Tongue (tissue), 2 donors: Measurements from ENCODE around the gene ARL3. TPM values are rescaled to one million over a fixed set of nuclear protein-coding genes. Genes with fewer than 3 reads are reported as not detected.
A peak's percentile ranks its signal among the peaks of the same experiment; 100 is the strongest.

Experiments used
- DNase-seq: peaks from one replicate; pipeline ENCODE4 v3.0.0-alpha.2; 2015
- total RNA-seq: library from RNA; depleted of rRNA; stranded (reverse); fragments of >200 nt; gene quantifications from one replicate; pipeline ENCODE4 v1.2.3, GENCODE V29; 2014

Gene ARL3
- total RNA-seq, 1 donor from 2014 or later = 7.3 TPM

GRCh38 chr10:102650655-102651454, 63.3 kb downstream of the ARL3 start:
- no peak for DNase-seq

- no peak for DNase-seq
These were observed 64.2 kb downstream of the ARL3 start for GRCh38 chr10:102649797-102650654.

- peak; percentile 41 for DNase-seq
These were observed 65.1 kb downstream of the ARL3 start for GRCh38 chr10:102648889-102649796.

- no peak for DNase-seq
These were observed 65.8 kb downstream of the ARL3 start for GRCh38 chr10:102648269-102648888.

DNA sequence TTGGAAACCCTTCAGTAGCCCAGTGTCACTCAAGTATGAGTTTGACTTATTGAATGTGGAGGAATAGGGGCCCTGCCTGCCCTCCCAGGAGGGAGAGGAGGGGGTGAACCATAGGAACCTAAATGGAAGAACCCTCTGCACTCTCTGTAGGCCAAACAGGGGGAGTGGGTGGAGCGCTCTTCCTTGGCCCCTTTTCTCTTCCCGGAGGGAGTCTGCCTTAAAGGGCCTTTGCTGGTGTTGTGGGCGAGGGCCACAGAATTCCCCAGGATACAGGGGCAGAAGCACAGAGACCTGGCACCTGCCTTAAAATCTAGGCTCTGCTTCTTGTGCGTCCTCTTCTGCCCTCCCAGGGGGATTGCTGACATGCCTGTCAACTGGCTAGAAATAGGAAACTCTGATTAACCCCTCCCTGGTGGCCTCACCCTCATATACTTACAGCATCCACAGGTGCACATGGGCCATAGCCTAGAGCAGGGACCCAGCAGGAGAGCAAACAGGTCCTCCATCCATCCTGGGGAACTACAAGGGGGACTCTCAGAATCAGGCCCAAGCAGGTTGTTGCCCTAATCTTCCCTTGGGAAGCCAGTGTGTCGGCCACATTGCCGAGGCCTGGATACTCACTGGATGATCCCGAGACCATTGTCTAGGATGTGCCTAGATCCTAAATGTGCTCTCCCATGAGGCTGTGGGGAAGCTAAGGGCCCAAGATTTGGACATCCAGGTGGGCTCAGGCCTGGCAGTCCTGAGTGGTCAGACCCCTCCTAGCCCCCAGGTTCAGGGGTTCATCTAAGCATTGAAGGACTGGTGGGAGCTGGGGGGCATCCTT, 66.5 kb downstream of the ARL3 start:
- no peak for DNase-seq

DNA sequence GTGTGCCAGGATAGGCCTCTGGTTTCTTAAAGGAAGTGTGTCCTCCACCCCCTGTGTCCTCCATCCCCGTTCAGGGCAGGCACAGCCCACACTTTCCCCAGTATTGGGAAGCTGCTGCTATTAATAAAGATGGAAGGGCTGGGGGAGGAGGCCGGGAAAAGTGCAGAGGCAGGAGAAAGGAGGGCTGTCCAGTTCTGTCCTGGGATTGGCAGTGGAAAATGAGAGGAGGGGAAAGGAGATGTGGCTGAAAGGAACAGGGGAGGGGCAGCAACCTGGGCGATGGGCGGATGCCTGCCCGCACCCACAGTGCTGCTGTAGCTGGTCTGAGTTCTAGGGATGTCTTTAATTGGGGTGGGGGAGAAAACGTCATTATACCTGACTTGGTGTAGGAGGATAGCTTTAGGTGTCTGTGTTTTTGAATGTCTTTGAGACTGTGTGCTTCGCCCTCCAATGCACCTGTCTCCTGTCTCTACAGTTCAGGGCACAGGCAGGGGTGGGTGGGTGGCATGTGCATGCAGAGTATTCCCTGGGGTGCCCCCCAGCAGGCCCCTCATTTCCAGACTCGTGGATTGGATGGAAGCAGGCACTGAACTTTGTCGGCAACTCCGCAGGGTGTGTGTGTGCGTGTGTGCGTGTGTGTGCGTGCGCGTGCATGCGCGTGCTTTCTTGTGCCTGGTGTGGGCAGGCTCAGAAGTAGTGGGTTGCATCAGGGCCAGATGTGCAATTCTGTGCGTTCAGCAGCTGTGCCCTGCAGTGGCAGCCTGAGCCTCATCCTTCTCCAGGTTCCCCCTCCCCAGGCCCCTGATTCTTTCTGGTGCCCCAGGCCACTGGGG, 67.4 kb downstream of the ARL3 start:
- peak; percentile 76 for DNase-seq

GRCh38 chr10:102645741-102646609, 68.2 kb downstream of the ARL3 start:
- peak; percentile 93 for DNase-seq

- DNase-seq = peak; percentile 80
These were observed 68.8 kb downstream of the ARL3 start for GRCh38 chr10:102645388-102645740.

DNA sequence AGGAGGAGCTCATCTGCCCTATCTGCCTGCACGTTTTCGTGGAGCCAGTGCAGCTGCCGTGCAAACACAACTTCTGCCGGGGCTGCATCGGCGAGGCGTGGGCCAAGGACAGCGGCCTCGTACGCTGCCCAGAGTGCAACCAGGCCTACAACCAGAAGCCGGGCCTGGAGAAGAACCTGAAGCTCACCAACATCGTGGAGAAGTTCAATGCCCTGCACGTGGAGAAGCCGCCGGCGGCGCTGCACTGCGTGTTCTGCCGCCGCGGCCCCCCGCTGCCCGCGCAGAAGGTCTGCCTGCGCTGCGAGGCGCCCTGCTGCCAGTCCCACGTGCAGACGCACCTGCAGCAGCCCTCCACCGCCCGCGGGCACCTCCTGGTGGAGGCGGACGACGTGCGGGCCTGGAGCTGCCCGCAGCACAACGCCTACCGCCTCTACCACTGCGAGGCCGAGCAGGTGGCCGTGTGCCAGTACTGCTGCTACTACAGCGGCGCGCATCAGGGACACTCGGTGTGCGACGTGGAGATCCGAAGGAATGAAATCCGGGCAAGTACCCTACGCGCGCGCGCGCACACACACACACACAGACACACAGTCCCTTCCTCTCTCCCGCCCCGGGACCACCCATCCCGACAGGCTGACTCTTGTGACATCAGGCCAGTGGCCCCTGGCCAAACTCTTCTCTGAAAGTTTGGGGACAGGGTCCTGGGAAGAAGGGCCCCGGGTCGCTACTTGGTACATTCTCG, 69.4 kb downstream of the ARL3 start:
- DNase-seq = peak; percentile 85

DNA sequence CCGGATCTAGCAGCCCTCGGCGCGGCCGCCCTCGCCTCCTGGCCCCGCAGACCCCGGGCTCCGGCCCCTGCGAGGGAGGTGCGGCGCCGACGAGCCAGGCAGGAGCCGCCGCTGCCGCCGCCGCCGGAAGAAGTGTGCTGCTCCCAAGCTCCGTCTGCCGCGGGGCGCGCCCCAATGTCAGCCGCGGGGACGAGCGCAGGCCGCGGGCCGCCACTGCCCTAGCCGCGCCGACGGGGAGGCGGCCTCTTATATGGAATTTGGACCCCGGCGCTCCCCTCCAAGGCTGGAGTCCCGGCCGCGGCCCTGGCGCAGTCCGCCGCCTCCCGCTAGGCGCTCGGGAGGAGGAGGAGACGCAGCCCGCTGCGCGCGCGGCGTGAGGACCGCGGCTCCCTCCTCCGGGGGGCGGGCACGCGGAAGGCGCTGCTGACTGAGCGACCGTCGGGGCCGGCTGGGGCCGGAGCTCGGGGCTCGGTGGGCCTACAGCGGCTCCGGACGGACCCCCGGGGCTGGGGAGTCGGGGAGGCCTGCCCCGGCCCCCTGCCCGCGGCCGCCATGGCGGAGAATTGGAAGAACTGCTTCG, 70.0 kb downstream of the ARL3 start, which contains the start of gene TRIM8:
Gene TRIM8, plus strand, starts transcription at position 414 of the 580 bp plus-strand sequence. Its CDS starts 139 bp downstream, at position 553.
- peak; percentile 62 for DNase-seq

DNA sequence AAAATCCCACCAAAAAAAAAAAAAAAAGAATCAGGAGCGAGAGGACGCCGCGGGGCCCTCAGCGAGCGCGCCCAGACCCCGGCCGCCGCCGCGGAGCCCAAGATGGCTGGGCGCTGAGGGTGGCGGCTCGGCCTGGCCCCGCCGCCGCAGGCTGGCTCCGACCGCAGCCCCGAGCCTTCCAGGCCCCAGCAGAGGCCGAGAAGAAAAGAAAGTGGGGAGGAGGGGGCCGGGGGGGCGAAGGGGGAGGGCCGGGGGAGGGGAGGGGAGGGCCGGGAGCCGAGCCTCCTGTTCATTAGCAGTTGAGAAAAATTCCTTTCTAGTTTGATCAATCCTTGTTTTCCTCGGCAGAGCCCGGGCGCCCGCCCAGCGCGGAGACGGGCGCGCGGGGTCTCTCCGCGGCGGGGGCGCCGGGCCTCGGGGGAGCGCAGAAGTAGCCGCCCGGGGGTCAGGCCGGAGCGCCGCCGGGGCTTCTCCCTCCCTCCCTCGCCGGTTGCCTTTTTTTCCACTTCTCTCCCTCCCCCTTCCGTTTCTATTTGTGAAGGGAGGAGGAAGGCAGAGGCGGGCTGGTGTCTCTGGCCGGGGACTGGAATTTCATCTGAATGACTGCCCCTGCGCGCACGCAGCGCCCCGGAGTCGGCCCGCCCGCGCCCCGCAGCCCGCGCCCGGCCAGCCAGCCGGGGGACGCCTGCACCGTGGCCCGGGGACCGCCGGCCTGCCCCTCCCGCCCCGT, 70.7 kb downstream of the ARL3 start:
- DNase-seq = peak; percentile 87

DNA sequence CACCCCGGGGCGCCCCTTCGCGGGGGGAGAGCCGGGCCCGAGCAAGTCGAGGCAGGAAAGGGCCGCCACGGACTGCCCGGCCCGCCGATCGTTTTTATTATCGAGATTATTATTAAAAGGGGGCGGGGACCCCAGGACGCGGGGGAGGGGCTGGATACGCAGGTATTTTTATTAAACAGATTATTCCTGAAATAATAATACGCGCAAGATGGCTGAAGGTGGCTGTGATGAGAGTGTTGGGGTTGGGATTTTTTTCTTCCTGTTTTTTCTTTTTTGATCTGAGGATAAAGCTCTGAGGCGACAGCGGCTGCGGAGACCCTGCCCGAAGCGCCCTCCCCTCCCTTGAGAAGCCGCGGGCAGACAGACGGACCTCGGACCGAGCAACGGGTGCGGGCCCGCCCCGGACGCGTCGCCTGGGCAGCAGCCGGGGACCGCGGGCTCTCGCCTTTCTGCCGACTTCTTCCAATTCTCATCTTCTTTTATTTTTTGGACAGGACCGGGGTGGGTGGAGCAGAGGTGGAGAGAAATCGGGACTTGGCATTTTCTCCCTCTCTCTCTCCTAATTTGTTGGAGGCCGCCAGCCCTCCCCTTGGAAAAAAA, 71.4 kb downstream of the ARL3 start:
- DNase-seq = peak; percentile 91

DNA sequence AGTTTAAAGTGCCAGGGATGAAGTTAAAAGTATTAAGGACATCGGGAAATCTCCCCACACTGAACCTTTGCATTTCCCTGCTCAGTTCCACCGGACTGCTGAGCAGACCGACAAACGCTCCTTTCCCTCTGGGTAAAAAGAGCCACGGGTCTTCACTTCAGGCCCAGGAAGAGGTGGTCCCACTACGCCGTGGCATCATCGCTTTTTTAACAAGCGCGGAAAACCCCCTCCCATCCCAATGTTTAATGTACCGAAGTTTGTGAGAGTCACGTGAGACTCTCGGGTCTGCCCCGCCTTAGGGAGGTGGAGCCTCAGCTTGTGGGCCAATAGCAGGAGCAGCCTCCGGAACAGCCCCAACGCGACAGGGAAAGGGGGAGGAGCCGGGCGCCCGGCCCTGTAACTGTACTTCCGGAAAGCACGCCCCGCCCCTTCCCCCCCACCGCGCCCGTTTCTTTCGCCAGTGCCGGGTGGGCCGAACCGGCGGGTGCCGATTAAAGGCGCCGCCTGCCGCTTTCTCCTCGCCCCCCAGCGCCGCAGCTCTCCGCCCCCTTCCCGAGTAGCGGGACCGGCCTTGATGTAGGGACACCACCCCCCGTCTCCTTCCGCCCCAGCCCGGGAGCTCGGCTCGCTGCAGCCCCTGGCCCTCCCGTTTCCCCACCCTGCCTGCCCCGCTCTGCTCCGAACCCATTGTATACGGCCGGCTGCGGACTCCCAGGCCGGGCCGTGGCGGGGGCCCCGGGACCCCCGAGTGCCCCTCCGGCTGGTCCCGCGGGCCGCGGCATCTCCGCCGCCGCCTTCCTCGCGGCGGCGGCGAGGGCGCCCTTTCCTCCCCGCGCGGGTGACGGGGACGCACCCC, 72.1 kb downstream of the ARL3 start:
- DNase-seq = peak; percentile 99

DNA sequence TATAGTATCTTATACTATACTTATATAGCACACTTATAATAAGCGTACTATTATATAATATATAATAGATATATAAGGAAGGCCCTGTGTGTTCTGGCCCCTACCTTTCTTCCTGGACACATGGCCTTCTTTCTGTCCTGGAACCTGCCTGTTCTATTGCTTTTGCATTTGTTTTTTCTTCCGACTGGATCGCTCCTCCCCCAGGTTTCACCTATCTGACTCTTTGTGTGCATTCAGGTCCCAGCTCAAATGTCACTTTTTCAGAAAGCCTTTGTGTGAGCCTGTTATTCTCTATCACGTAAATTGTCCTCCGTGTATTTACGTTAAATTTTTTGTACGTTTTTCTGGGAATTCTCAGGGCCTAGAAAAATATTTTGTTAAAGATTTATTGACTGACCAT, 72.8 kb downstream of the ARL3 start:
- no peak for DNase-seq

DNA sequence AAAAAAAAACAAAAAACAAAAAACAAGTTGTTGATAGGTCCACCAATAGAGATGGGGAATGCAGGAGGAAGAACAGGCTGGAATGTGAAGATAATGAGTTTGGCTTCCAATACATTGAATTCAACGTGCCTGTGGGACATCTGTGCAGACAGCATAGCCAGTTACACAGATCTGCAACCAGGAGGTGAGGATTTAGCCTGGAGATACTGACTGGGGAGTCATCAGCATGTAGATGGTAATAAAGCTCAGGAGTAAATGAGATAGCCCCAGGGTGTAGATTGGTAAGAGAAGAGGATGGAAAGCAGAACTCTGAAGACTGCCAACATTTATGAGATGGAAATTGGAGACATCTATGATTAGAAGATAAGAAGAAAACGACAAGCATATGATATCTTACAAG, 74.7 kb downstream of the ARL3 start:
- no peak for DNase-seq

- DNase-seq = no peak
These were observed 78.8 kb downstream of the ARL3 start for GRCh38 chr10:102635377-102635776.
